ENCODE data around the gene VLDLR. TPM values are rescaled to one million over a fixed set of nuclear protein-coding genes. Genes with fewer than 3 reads are reported as not detected.

Gene VLDLR
- total and polyA plus RNA-seq, 2 of the 8 experiments (the other 6 are each of a cell fraction or from before 2014, with no cell fraction given) = 24.2 to 49.1 TPM

DNA sequence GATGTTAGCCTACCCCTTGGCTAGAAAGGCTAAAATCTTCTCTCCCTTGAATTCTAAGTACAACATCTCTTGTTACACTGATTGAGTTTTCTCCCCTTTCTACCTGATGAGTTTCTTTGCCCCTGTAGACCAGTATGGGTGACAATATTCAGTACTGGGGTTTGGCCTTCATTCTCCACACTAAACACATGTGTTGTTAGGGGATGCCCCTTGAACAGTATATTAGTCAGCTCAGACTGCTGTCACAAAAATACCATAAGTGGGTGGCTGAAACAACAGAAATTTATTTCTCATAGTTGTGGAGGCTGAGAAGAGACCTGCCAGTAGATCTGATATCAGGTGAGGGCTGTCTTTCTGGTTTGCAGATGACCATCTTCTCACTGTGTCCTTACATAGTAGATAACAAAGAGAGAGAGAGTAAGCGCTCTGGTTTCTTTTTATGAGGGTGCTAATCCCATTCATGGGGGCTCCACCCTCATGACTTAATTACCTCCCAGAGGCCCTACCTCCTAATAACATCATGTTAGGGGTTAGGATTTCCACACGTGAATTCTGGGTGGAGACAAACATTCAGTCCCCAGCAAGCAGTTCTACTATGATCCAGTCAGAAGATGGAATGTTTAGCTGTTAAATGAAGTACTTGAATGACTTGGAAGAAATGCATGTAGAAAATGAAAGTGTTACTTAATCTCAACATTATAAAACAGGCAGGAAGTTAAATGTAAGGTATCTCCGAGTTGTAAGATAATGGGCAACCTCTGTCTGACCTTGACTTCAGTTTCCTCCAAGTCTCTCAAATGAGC, 17.5 kb downstream of the VLDLR start:
- Histone ChIP-seq H4K5ac (ENCODE audit: insufficient read length, low read depth, low read length) (no peak overlapping the region), H2AK5ac (ENCODE audit: low read depth, low read length) (no peak overlapping the region), H3K4me1 (replicated peaks in 1 of 4; ENCODE audit: control insufficient read depth in 3 of 4, insufficient read depth in 4 of 4, low read length in 3 of 4) (no peaks in the 10 kb centered on the region), H3K36me3 (ENCODE audit: control insufficient read depth in 2 of 4, insufficient read depth in 4 of 4, low read length in 3 of 4) (peaks cover 25 to 71% (median 52%) of the 10 kb centered on the region in 4 experiments), H2BK15ac (ENCODE audit: low read length) (no peak overlapping the region), H3K4me2 (ENCODE audit: insufficient read depth in 1 of 2, low read depth in 2 of 2, low read length in 2 of 2) (no peak overlapping the region), H3K9ac (replicated peaks in 1 of 4; ENCODE audit: extremely low read depth in 1 of 4, low read depth in 3 of 4, low read length in 3 of 4) (no peak overlapping the region), H2BK12ac (ENCODE audit: low read depth, low read length) (no peak overlapping the region), H3K18ac (ENCODE audit: extremely low read depth, low read length) (no peak overlapping the region), H3K4ac (replicated peaks; ENCODE audit: insufficient read length, low read depth, low read length) (no peak overlapping the region), H3K27me3 (replicated peaks in 1 of 4; ENCODE audit: control insufficient read depth in 3 of 4, extremely low read depth in 1 of 4, insufficient read depth in 3 of 4, low read length in 3 of 4) (no peaks in the 10 kb centered on the region; a peak in 1 of 7 replicates), H3K4me3 (ENCODE audit: extremely low read depth in 1 of 4, insufficient read depth in 2 of 4, low read depth in 3 of 4, low read length in 4 of 4) (no peak overlapping the region), H3K79me2 (ENCODE audit: control insufficient read depth in 1 of 2, insufficient read depth in 2 of 2, low read length in 2 of 2) (peaks cover 0 to 15% of the 10 kb centered on the region in 2 experiments; a peak in 2 of 4 replicates), H4K8ac (ENCODE audit: extremely low read depth, insufficient read depth, low read length) (no peak overlapping the region), H3K79me1 (ENCODE audit: low read depth, low read length) (peaks cover 5% of the 10 kb centered on the region; the same call in 1 of the 2 replicates), H2BK5ac (ENCODE audit: low read depth, low read length) (no peak overlapping the region), H2BK120ac (replicated peaks; ENCODE audit: low read depth, low read length) (no peak overlapping the region), H2AFZ (ENCODE audit: low read length) (no peak overlapping the region), H3K9me3 (ENCODE audit: insufficient read depth in 2 of 2, low read depth in 1 of 2, low read length in 1 of 2) (no peaks in the 10 kb centered on the region), H3K23me2 (ENCODE audit: low read depth, low read length) (no peaks in the 10 kb centered on the region), H3K27ac (ENCODE audit: low read depth, low read length) (no peak overlapping the region), H3K56ac (replicated peaks; ENCODE audit: insufficient read length, low read depth, low read length) (no peak overlapping the region), H3K14ac (ENCODE audit: insufficient read length) (no peak overlapping the region), H2BK20ac (ENCODE audit: low read length) (no peak overlapping the region), H4K20me1 (replicated peaks in 1 of 2; ENCODE audit: control insufficient read depth in 1 of 2, insufficient read depth in 2 of 2, low read length in 2 of 2) (peaks cover 0 to 3% of the 10 kb centered on the region in 2 experiments), H3K23ac (ENCODE audit: insufficient read length) (no peak overlapping the region), H4K91ac (replicated peaks; ENCODE audit: insufficient read length, low read length) (no peak overlapping the region)
- DNase-seq (ENCODE audit: low read depth in 1 of 2, low spot score in 2 of 2) = no peak
- ChIA-PET POLR2A (ENCODE audit: partially characterized antibody) (interaction anchor here (1.0 to 1.1 kb wide), 3 partner anchors 8 to 14 kb away, joined by 3 to 4 read pairs (median 3); no protein-coding TSS in a partner anchor), CTCF (ENCODE audit: partially characterized antibody) (interaction anchor here (1.0 to 1.6 kb wide), 6 partner anchors 14 to 412 kb away, joined by 3 to 5 read pairs (median 3); no protein-coding TSS in a partner anchor)
- WGBS, 2 experiments (ENCODE audit: extremely low coverage in 1 of 2, insufficient coverage in 1 of 2, insufficient read length in 1 of 2, insufficient replicate concordance in 2 of 2, low coverage in 1 of 2, low lambda C conversion rate in 2 of 2, missing lambda C conversion rate in 1 of 2) = 92% methylated on average over 3 of the region's 3 CpGs; no CpG with 5 or more reads in 1 of the 2 experiments
- FAIRE-seq = no peak
- TF ChIP-seq TAF7 (optimal IDR thresholded peaks at IDR 0.05; ENCODE audit: borderline replicate concordance, low read depth, low read length) (no peak), HDAC2 (IDR thresholded peaks at IDR 0.05; ENCODE audit: borderline replicate concordance in 1 of 2, low read depth in 2 of 2, low read length in 2 of 2) (no peak), RNF2 (IDR thresholded peaks at IDR 0.05; ENCODE audit: borderline replicate concordance, low read depth, low read length, missing control alignments, poor library complexity, severe bottlenecking) (no peak)
